GM12874 (cell line): ENCODE results near the gene CCDC63.

Experiments used
- TF ChIP-seq, protein P1 (sequence below): IDR thresholded peaks from 2 replicates; pipeline ENCODE4 v1.5.1; 2011; ENCODE audit warnings: low read depth, mild to moderate bottlenecking, control low read depth, low read length, moderate library complexity; ENCODE audit not compliant: insufficient read depth

The CCDC63 gene

DNA sequence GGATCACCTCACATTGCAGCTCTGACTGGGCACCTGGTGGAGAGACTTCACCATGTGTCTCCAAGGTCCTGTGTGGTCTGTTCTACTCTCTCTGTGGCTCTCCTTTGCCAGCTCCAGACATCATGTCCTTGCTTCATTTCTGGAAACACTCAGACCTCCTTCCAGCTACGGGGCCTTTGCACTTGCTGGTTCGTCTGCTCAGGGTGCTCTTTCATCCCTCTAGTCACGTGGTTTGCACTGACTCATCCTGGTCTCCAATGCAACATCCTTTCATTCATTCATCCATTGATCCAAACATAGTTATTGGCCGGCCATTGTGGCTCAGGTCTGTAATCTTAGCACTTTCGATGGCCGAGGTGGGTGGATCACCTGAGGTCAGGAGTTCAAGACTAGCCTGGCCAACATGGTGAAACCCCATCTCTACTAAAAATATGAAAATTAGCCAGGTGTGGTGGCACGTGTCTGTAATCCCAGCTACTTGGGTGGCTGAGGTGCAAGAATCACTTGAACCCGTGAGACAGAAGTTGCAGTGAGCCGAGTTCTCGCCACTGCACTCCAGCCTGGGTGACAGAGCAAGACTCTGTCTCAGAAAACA lies 23.9 kb upstream of the CCDC63 start:
- TF ChIP-seq, protein P1, sequence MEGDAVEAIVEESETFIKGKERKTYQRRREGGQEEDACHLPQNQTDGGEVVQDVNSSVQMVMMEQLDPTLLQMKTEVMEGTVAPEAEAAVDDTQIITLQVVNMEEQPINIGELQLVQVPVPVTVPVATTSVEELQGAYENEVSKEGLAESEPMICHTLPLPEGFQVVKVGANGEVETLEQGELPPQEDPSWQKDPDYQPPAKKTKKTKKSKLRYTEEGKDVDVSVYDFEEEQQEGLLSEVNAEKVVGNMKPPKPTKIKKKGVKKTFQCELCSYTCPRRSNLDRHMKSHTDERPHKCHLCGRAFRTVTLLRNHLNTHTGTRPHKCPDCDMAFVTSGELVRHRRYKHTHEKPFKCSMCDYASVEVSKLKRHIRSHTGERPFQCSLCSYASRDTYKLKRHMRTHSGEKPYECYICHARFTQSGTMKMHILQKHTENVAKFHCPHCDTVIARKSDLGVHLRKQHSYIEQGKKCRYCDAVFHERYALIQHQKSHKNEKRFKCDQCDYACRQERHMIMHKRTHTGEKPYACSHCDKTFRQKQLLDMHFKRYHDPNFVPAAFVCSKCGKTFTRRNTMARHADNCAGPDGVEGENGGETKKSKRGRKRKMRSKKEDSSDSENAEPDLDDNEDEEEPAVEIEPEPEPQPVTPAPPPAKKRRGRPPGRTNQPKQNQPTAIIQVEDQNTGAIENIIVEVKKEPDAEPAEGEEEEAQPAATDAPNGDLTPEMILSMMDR = no peak

DNA sequence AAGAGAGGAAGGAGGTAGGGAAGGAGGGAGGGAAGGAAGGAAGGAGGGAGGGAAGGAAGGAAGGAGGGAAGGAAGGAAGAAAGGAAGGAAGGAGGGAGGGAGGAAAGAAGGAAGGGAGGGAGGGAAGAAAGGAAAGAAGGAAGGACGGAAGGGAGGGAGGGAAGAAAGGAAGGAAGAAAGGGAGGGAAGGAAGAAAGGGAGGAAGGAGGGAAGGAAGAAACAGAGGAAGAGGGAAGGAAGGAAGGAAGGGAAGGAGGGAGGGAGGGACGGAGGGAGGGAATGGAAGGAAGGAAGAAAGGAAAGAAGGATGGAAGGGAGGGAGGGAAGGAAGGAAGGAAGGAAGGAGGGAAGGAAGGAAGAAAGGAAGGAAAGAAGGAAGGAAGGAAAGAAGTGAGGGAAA lies 22.4 kb upstream of the CCDC63 start:
- TF ChIP-seq, protein P1 = no peak

DNA sequence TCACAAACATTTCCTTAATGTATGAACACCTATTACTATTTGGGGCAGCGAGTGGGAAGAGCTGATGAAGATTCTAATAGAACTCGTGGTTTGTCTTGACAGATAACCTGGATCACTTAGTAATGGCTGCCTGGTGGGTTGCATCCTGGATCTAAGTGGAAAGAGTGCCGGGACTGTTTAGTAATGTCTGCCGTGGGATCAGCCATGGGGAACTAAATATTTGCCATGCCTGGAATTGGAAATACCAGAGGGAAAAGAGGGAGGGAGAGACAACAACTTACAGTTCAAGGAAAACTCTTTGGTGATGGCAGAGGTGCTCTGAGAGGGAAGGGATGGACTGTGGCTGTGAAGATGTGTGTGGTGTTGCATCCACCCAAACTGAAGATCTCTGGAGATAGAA lies 21.3 kb upstream of the CCDC63 start:
- TF ChIP-seq, protein P1 = no peak

DNA sequence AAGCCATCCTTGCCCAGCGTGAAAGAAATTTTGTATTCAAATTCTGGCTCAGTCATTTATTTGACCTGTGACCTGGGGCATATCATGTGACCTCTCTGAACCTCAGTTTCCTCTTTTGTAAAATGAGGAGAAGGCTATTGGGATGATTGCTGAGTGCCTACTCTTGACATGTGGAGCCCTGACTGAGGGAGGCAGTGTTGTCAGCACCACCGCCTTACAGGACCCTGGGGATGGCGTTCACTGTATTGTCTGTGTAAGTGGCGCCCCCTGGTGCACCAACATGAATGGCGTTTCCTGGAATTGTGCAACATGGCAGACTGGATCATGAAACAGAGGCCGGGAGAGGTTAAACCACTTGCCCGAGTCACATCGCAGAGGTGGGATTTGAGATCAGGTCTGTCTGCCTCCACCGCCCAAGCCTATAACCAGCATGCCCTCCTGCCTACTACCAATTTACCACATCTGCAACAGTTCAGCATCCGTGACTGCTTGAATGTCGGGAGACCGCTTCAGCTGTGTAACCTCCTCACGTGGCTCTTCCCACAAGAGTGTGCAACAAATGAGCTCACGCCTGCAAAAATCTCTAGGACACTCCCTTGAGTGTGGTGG lies 20.1 kb upstream of the CCDC63 start:
- TF ChIP-seq, protein P1 = peak; percentile 81

DNA sequence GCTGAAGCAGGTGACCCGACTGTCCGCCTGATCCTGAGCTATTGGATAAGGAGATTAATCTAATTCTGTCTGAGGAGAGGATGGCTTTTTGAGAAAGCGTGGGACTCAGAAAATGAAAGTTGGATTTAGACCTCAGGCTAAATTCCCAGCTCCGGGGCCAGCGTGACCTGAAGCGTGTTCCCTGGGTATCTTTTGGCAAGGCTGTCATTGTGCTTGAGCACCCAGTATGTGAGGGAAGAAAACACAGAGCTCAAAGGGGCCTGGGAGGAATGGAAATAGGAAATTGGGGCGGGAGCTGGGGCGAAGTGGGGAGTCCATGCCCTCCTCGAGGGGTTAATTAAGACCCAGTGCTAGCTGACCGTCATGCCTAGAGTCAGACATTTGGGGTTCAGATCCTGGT lies 17.5 kb upstream of the CCDC63 start:
- TF ChIP-seq, protein P1 = no peak

DNA sequence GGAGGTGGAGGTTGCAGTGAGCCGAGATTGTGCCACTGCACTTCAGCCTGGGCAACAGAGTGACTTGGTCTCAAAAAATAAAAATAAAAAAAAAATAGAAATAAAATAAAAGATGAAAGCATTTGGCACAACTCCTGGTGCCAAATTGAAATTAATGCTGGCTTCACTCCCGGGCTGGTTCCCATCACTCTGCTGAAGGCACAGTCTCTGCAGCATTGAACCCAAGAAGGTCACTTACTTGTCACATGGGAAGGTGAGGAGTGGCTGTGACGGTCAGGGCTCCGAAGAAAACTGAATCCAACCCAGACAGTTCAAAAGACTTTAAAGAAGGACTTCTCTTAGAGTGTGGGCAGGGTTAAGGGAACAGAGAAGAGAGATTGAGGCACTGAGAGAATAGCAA lies 10.5 kb upstream of the CCDC63 start:
- TF ChIP-seq, protein P1 = no peak

DNA sequence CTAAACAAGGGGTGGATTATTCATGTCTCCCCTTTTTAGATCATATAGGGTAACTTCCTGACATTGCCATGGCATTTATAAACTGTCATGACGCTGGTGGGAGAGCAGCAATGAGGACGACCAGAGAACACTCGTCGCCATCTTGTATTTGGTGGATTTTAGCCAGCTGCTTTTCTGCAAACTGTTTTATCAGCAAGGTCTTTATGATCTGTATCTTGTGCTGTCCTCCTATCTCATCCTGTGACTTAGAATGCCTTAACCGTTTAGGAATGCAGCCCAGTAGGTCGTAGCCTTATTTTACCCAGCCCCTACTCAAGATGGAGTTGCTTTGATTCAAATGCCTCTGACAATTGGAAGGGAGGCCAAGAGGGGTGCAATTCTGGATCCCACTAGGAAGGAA lies 5.8 kb upstream of the CCDC63 start:
- TF ChIP-seq, protein P1 = no peak

DNA sequence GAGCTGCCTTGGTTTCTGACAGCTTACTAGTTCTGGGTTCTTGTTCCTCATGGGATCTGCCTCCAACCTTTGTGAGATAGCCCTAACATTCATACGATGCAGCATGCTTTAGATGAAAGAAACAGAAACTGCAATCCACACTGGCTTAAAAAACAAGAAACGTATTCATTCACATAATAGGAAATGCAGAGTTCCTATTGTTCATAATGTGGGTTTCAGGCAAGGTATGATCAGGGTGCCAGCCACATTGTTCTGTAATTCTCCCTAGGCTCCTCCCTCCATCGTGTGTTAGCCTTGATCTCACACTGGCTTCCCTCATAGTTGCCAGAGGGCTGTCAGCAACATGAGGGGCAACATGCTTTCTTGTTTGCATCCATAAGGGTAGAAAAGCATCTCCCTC lies 2.7 kb upstream of the CCDC63 start:
- TF ChIP-seq, protein P1 = no peak
